HK-2 (cell line): Measurements from ENCODE around the gene ABHD15.

Source experiments
- DNase-seq: peaks from one replicate; pipeline ENCODE4 v3.0.0-alpha.2; 2018; ENCODE audit not compliant: unreplicated experiment

Gene ABHD15

GRCh38 chr17:29595107-29595942, 28.5 kb upstream of the ABHD15 start:
- no peak for DNase-seq

GRCh38 chr17:29594519-29595090, 27.8 kb upstream of the ABHD15 start:
- no peak for DNase-seq

- DNase-seq = peak; percentile 31
Observed at GRCh38 chr17:29593591-29594518, 27.0 kb upstream of the ABHD15 start.

GRCh38 chr17:29592850-29593551, 26.2 kb upstream of the ABHD15 start, which contains the start of gene ANKRD13B:
TSS of gene ANKRD13B (plus strand) at chr17:29593132. CDS start at chr17:29593622, 490 bp downstream.
- DNase-seq = peak; percentile 39

GRCh38 chr17:29591737-29592608, 25.1 kb upstream of the ABHD15 start:
- peak; percentile 91 for DNase-seq

GRCh38 chr17:29591146-29591736, 24.4 kb upstream of the ABHD15 start:
- DNase-seq = no peak

GRCh38 chr17:29590411-29591145, 23.7 kb upstream of the ABHD15 start:
- peak; percentile 50 for DNase-seq

GRCh38 chr17:29589524-29590410, 22.9 kb upstream of the ABHD15 start, which contains the start of gene GIT1:
TSS of gene GIT1 (minus strand) at chr17:29589648. CDS start at chr17:29589378, 270 bp downstream.
- peak; percentile 73 for DNase-seq

- DNase-seq = peak; percentile 61
Observed at GRCh38 chr17:29588562-29589411, 21.9 kb upstream of the ABHD15 start.

- no peak for DNase-seq
Observed at GRCh38 chr17:29588017-29588561, 21.3 kb upstream of the ABHD15 start.

GRCh38 chr17:29587591-29587990, 20.8 kb upstream of the ABHD15 start:
- DNase-seq = no peak

GRCh38 chr17:29586676-29587469, 20.0 kb upstream of the ABHD15 start:
- no peak for DNase-seq

GRCh38 chr17:29585080-29585751, 18.4 kb upstream of the ABHD15 start:
- DNase-seq = no peak

- DNase-seq = no peak
Observed at GRCh38 chr17:29584452-29585079, 17.7 kb upstream of the ABHD15 start.
